MM.1S (cell line): Measurements from ENCODE around the gene TMEM255A.

Source experiments
- EZH2 ChIP-seq: fragments of 300-600 bp; sonication (generic); optimal IDR thresholded peaks from 2 replicates; pipeline ENCODE3; 2017; ENCODE audit warnings: low read depth, mild to moderate bottlenecking, antibody characterized with exemption, low read length, mixed read lengths
- EZH2phosphoT487 ChIP-seq: fragments of 300-600 bp; sonication (generic); IDR thresholded peaks from 2 replicates; pipeline ENCODE4 v1.6.1; 2018; ENCODE audit warnings: antibody characterized with exemption, low read length
- TF ChIP-seq, protein P1 (sequence below): fragments of 300-600 bp; sonication (generic); IDR thresholded peaks from 2 replicates; pipeline ENCODE4 v1.5.1; 2016; ENCODE audit warnings: antibody characterized with exemption, low read length, mixed read lengths

DNA sequence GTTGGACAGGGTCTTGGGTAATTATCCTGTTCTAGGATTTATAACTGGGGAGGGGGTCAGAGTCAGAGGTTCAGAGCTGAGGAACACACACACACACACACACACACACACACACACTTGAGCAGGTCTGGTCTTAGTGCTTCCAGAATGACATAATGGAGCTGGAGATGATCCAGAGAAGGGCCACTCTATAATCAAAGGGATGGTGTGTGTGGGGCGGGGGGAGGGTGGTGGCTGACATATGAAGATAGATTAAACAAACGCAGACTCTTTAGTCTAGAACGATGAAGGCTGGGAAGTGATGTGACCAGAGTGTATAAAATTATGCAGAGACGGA lies 434 bp upstream of the TMEM255A start:
- TF ChIP-seq EZH2phosphoT487 = no peak
- TF ChIP-seq, protein P1, sequence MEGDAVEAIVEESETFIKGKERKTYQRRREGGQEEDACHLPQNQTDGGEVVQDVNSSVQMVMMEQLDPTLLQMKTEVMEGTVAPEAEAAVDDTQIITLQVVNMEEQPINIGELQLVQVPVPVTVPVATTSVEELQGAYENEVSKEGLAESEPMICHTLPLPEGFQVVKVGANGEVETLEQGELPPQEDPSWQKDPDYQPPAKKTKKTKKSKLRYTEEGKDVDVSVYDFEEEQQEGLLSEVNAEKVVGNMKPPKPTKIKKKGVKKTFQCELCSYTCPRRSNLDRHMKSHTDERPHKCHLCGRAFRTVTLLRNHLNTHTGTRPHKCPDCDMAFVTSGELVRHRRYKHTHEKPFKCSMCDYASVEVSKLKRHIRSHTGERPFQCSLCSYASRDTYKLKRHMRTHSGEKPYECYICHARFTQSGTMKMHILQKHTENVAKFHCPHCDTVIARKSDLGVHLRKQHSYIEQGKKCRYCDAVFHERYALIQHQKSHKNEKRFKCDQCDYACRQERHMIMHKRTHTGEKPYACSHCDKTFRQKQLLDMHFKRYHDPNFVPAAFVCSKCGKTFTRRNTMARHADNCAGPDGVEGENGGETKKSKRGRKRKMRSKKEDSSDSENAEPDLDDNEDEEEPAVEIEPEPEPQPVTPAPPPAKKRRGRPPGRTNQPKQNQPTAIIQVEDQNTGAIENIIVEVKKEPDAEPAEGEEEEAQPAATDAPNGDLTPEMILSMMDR = no peak
- no peak for TF ChIP-seq EZH2
